SK-N-SH (cell line): ENCODE results near the gene APOD. TPM values are rescaled to one million over a fixed set of nuclear protein-coding genes. Genes with fewer than 3 reads are reported as not detected.

Experiments used
- CTCF ChIA-PET: fragments of 300-600, 350-600 bp; formaldehyde crosslinking; extraction: SDS; loops from one replicate; lab custom pipeline; 2021; lab: Yijun Ruan, JAX
- POLR2A ChIA-PET: fragments of 350-600 bp; sonication (Branson Sonifier 250); formaldehyde crosslinking; extraction: SDS; loops from one replicate; lab custom pipeline; 2020; ENCODE audit warnings: antibody characterized with exemption, inconsistent platforms; lab: Yijun Ruan, JAX
- DNase-seq: peaks from one replicate; pipeline ENCODE4 v3.0.0; 2012
- H2AFZ ChIP-seq: fragments of 200-600 bp; sonication (generic); 2 replicates; pipeline ENCODE4 v1.8.1; 2016; ENCODE audit warnings: antibody characterized with exemption, mild to moderate bottlenecking, low read depth
- H3F3A ChIP-seq: fragments of 200-600 bp; sonication (generic); replicated peaks from 2 replicates; pipeline ENCODE3; 2016; ENCODE audit warnings: antibody characterized with exemption, mild to moderate bottlenecking; ENCODE audit not compliant: insufficient read depth
- H3K27ac ChIP-seq, 2 experiments: fragments of 200-500 bp in 1 of 2; fragments of 200-600 bp in 1 of 2; sonication (Bioruptor generic) in 1 of 2; sonication (generic), shearing (Covaris generic) in 1 of 2; 2 replicates each; pipeline versions ENCODE4 v1.5.1 to v1.6.1; 2014 to 2016; ENCODE audit warnings: low read depth in 2 of 2, inconsistent platforms in 1 of 2, low read length in 1 of 2, mild to moderate bottlenecking in 1 of 2, mixed read lengths in 1 of 2
- H3K27me3 ChIP-seq: fragments of 200-600 bp; sonication (generic), shearing (Covaris generic); 2 replicates; pipeline ENCODE4 v1.6.1; 2016; ENCODE audit warnings: mixed run types; ENCODE audit not compliant: insufficient read depth
- H3K36me3 ChIP-seq, 2 experiments: fragments of 200-500 bp in 1 of 2; fragments of 200-600 bp in 1 of 2; sonication (Bioruptor generic) in 1 of 2; sonication (generic) in 1 of 2; replicated peaks in 1 of 2; 2 replicates each; pipeline versions ENCODE3 to v1.5.1; 2014 to 2016; ENCODE audit warnings: low read length in 1 of 2, mild to moderate bottlenecking in 1 of 2; ENCODE audit not compliant: insufficient read depth in 2 of 2, control insufficient read depth in 1 of 2
- H3K4me1 ChIP-seq, 2 experiments: fragments of 200-500 bp in 1 of 2; fragments of 200-600 bp in 1 of 2; sonication (Bioruptor generic) in 1 of 2; sonication (generic), shearing (Covaris generic) in 1 of 2; 2 replicates each; pipeline versions ENCODE4 v1.5.1 to v1.6.1; 2014 to 2016; ENCODE audit warnings: low read depth in 1 of 2, low read length in 1 of 2, mixed run types in 1 of 2; ENCODE audit not compliant: insufficient read depth in 2 of 2, control insufficient read depth in 1 of 2
- H3K4me2 ChIP-seq: fragments of 200-600 bp; sonication (generic), shearing (Covaris generic); 2 replicates; pipeline ENCODE4 v1.6.1; 2017; ENCODE audit warnings: mixed run types
- H3K4me3 ChIP-seq, 2 experiments: fragments of 200-500 bp in 1 of 2; fragments of 200-600 bp in 1 of 2; sonication (Bioruptor generic) in 1 of 2; sonication (generic), shearing (Covaris generic) in 1 of 2; 2 replicates each; pipeline versions ENCODE4 v1.5.1 to v1.8.1; 2014 to 2016; ENCODE audit warnings: low read depth in 2 of 2, inconsistent platforms in 1 of 2, low read length in 1 of 2, mild to moderate bottlenecking in 1 of 2, mixed read lengths in 1 of 2, moderate library complexity in 1 of 2
- H3K79me2 ChIP-seq: fragments of 200-600 bp; sonication (generic); 2 replicates; pipeline ENCODE4 v1.8.1; 2017; ENCODE audit warnings: mild to moderate bottlenecking; ENCODE audit not compliant: insufficient read depth
- H3K9ac ChIP-seq: fragments of 200-600 bp; sonication (generic); 2 replicates; pipeline ENCODE4 v1.6.1; 2017; ENCODE audit warnings: mixed run types
- H3K9me2 ChIP-seq: fragments of 200-600 bp; sonication (generic); 2 replicates; pipeline ENCODE4 v1.6.1; 2017; ENCODE audit warnings: mixed run types
- H3K9me3 ChIP-seq: fragments of 200-600 bp; sonication (generic); 2 replicates; pipeline ENCODE4 v1.6.1; 2017; ENCODE audit warnings: mixed run types, mild to moderate bottlenecking, moderate library complexity
- H4K20me1 ChIP-seq: fragments of 200-600 bp; sonication (generic); 2 replicates; pipeline ENCODE4 v1.6.1; 2017; ENCODE audit warnings: mild to moderate bottlenecking, mixed run types; ENCODE audit not compliant: insufficient read depth
- ELF1 ChIP-seq: IDR thresholded peaks from 2 replicates; pipeline ENCODE4 v1.4.0; 2012
- EZH2phosphoT487 ChIP-seq: fragments of 200-600 bp; sonication (generic); IDR thresholded peaks from 2 replicates; pipeline ENCODE4 v1.6.1; 2017; ENCODE audit warnings: low read depth, mixed run types, mild to moderate bottlenecking, antibody characterized with exemption, moderate library complexity, borderline replicate concordance
- FOXJ3 ChIP-seq: sonication (generic); formaldehyde crosslinking; IDR thresholded peaks from 2 replicates; pipeline ENCODE4 v1.5.1; 2020; ENCODE audit warnings: mild to moderate bottlenecking, missing genetic modification reagents
- GABPA ChIP-seq: IDR thresholded peaks from 2 replicates; pipeline ENCODE4 v1.4.0; 2012; ENCODE audit warnings: low read depth, mild to moderate bottlenecking
- GATA2 ChIP-seq: sonication (generic); formaldehyde crosslinking; IDR thresholded peaks from 2 replicates; pipeline ENCODE4 v1.5.0; 2020; ENCODE audit warnings: mild to moderate bottlenecking, missing genetic modification reagents
- IRF3 ChIP-seq: fragments of 150-350 bp; IDR thresholded peaks from 2 replicates; pipeline ENCODE4 v1.6.1; 2016; ENCODE audit warnings: mild to moderate bottlenecking, low read depth, low read length
- JUND ChIP-seq: IDR thresholded peaks from 2 replicates; pipeline ENCODE4 v1.4.0; 2012
- MAX ChIP-seq: IDR thresholded peaks from 2 replicates; pipeline ENCODE4 v1.4.0; 2012; ENCODE audit warnings: low read depth
- MXI1 ChIP-seq: IDR thresholded peaks from 2 replicates; pipeline ENCODE4 v1.6.1; 2012; ENCODE audit warnings: mild to moderate bottlenecking, low read depth, low read length, improper control_type of control experiment
- NRF1 ChIP-seq: IDR thresholded peaks from 2 replicates; pipeline ENCODE4 v1.6.1; 2012; ENCODE audit warnings: low read depth, mild to moderate bottlenecking, low read length
- PBX3 ChIP-seq: IDR thresholded peaks from 2 replicates; pipeline ENCODE4; 2012
- POLR2AphosphoS5 ChIP-seq: IDR thresholded peaks from 2 replicates; pipeline ENCODE4 v1.6.1; 2012; ENCODE audit warnings: low read depth, low read length
- RCOR1 ChIP-seq: fragments of 150-350 bp; IDR thresholded peaks from 2 replicates; pipeline ENCODE4 v1.6.1; 2017; ENCODE audit warnings: antibody characterized with exemption, low read length
- RXRA ChIP-seq: IDR thresholded peaks from 2 replicates; pipeline ENCODE4 v1.4.0; 2012; ENCODE audit warnings: low read depth, mild to moderate bottlenecking, borderline replicate concordance
- SIN3A ChIP-seq: IDR thresholded peaks from 2 replicates; pipeline ENCODE4 v1.6.1; 2012; ENCODE audit warnings: low read depth, mild to moderate bottlenecking, low read length, moderate library complexity, borderline replicate concordance
- SMC3 ChIP-seq: IDR thresholded peaks from 2 replicates; pipeline ENCODE4 v1.6.1; 2012; ENCODE audit warnings: low read depth, low read length, improper control_type of control experiment
- TAF1 ChIP-seq: IDR thresholded peaks from 2 replicates; pipeline ENCODE4 v1.6.1; 2012; ENCODE audit warnings: low read depth, mild to moderate bottlenecking, low read length, moderate library complexity, borderline replicate concordance
- TCF12 ChIP-seq: IDR thresholded peaks from 2 replicates; pipeline ENCODE4 v1.4.0; 2012
- TEAD4 ChIP-seq: IDR thresholded peaks from 2 replicates; pipeline ENCODE4 v1.4.0; 2012; ENCODE audit warnings: mild to moderate bottlenecking, borderline replicate concordance; ENCODE audit not compliant: insufficient read depth
- YY1 ChIP-seq: IDR thresholded peaks from 2 replicates; pipeline ENCODE4 v1.4.0; 2012; ENCODE audit warnings: low read depth, mild to moderate bottlenecking
- ZBTB33 ChIP-seq: IDR thresholded peaks from 2 replicates; pipeline ENCODE4 v1.4.0; 2012; ENCODE audit warnings: low read depth, borderline replicate concordance
- WGBS: methylation state at CpG from one replicate; pipeline ENCODE4 v1.1.6; 2017; ENCODE audit warnings: low lambda C conversion rate; 5-methylcytosine and 5-hydroxymethylcytosine counted together
- polyA plus RNA-seq, 3 experiments: library from polyadenylated mRNA; depleted of rRNA; stranded (reverse); fragments of >200 nt; gene quantifications; 2 replicates each; pipeline ENCODE4 v1.2.3, GENCODE V29; 2012

APOD gene
- polyA plus RNA-seq, 1 of the 3 experiments (the other 2 are of a cell fraction), result 0.05 TPM

GRCh38 chr3:195540027-195540426 is 43.7 kb downstream of the APOD start:
- DNase-seq, result no peak
- Histone ChIP-seq H3K4me1 (peaks cover 9 to 20% of the 10 kb centered on the region in 2 experiments; a peak in 3 of 4 replicates), H3F3A (no peaks in the 10 kb centered on the region), H3K9me3 (no peaks in the 10 kb centered on the region), H2AFZ (no peak overlapping the region), H3K27me3 (no peaks in the 10 kb centered on the region), H3K4me3 (no peak overlapping the region), H3K9ac (no peak overlapping the region), H3K36me3 (no peaks in the 10 kb centered on the region), H3K27ac (no peak overlapping the region), H3K79me2 (peaks cover 73% of the 10 kb centered on the region), H3K9me2 (no peaks in the 10 kb centered on the region), H4K20me1 (peaks cover 37% of the 10 kb centered on the region), H3K4me2 (no peak overlapping the region)
- WGBS, result 91% methylated on average over 8 of the region's 8 CpGs
- ChIA-PET POLR2A (no interaction called here), CTCF (interaction anchor here (0.8 kb wide), 1 partner anchor 269 kb away, joined by 3 read pairs; the partner anchor contains the start of gene XXYLT1)
- TF ChIP-seq SMC3 (no peak), GABPA (no peak), NRF1 (no peak), ZBTB33 (no peak), RXRA (no peak), EZH2phosphoT487 (no peak), MAX (no peak)

GRCh38 chr3:195539479-195539878 is 44.3 kb downstream of the APOD start:
- no peaks in the 10 kb centered on the region for H3K27me3 ChIP-seq
- WGBS, result 90% methylated on average over 5 of the region's 5 CpGs
- H3K27ac ChIP-seq, result no peak overlapping the region
- TF ChIP-seq FOXJ3 (CRISPR knock-in tag) (no peak), NRF1 (no peak), TEAD4 (no peak), SIN3A (no peak), GATA2 (CRISPR knock-in tag) (no peak), ELF1 (no peak), YY1 (no peak), SMC3 (no peak), RCOR1 (no peak), EZH2phosphoT487 (no peak), TAF1 (no peak), IRF3 (no peak), TCF12 (no peak), POLR2AphosphoS5 (no peak), MXI1 (no peak), GABPA (no peak), ZBTB33 (no peak), JUND (no peak), MAX (no peak), PBX3 (no peak)
- no peak for DNase-seq
- peaks cover 37% of the 10 kb centered on the region for H4K20me1 ChIP-seq
- peaks cover 9 to 16% of the 10 kb centered on the region in 2 experiments; a peak in 3 of 4 replicates for H3K4me1 ChIP-seq
- no peak overlapping the region for H3K4me2 ChIP-seq
- no peaks in the 10 kb centered on the region for H3K9me2 ChIP-seq
- no peak overlapping the region for H3K9ac ChIP-seq
- H3K4me3 ChIP-seq, result no peak overlapping the region
- H3K9me3 ChIP-seq, result no peaks in the 10 kb centered on the region
- H3K36me3 ChIP-seq, result no peaks in the 10 kb centered on the region
- POLR2A ChIA-PET, result no interaction called here
- H2AFZ ChIP-seq, result no peak overlapping the region
- CTCF ChIA-PET, result no interaction called here
- no peaks in the 10 kb centered on the region for H3F3A ChIP-seq
- peaks cover 78% of the 10 kb centered on the region for H3K79me2 ChIP-seq
